ENCODE results near the gene NPAS3.

NPAS3 gene

DNA sequence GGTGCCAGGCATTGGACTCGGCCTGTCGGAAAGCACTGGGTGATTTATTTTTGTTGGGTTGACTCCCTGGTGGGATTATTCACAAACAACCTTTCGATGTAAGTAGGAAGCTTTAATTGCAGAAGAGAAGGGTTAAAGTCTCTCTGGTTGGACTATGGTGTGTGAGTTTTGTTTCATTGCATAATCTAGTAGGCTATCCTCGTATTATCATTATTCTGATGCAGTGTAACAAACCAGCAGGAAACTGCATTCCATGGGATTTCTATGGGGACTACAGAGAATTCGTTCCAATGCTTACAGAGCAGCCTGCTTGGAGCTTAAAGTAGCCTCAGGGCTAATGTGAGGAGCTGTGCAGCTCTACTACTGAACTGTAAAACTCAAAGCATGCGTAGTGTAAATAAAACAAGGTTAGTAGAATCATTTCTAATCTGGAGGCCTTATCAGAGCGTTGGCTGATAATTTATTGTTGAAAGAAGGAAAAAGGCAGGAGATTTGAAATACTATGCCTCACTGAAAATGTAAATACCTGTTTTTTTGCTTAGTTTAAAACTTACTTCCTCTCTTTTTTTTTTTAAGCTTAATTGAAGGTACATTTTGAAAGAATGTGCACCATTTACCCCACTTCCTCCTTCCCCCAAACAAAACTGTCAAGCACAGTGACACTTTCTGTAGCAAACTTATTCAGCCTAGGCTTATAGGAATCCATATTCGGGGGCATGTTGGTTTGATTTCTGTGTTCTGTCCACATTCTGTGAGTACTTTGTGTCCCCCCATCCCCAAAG is 226.7 kb downstream of the NPAS3 start:
- Mint-ChIP-seq H3K4me1 (no peaks in the 10 kb centered on the region), H3K27ac (no peak overlapping the region), H3K9me3 (peaks cover 1 to 3% of the 10 kb centered on the region in 2 donors), H3K4me3 (no peak overlapping the region), H3K27me3 (no peaks in the 10 kb centered on the region), H3K36me3 (no peaks in the 10 kb centered on the region)
- ATAC-seq (replicated peaks) (no peak), DNase-seq (no peak)

DNA sequence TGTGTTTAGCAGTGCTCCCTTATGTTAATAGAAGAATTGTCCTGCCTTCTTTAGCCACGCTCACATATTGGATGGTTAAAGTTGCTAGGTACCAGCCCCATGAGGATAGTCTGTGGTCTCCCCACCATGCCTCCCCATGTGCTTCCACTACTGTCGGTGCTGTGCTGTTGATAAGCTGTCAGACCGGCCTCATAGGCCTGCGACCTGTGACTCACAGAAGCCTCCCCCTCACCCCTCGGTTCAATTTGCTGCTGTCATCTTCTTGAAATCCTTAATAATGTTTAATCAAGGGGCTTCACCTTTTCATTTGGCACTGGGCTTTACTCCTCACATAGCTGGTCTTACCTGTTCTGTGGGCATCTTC is 227.2 kb downstream of the NPAS3 start:
- H3K4me1 Mint-ChIP-seq, result no peaks in the 10 kb centered on the region
- no peaks in the 10 kb centered on the region for H3K36me3 Mint-ChIP-seq
- no peaks in the 10 kb centered on the region for H3K27me3 Mint-ChIP-seq
- peaks cover 1 to 3% of the 10 kb centered on the region in 2 donors for H3K9me3 Mint-ChIP-seq
- DNase-seq, result no peak
- no peak overlapping the region for H3K27ac Mint-ChIP-seq
- H3K4me3 Mint-ChIP-seq, result no peak overlapping the region
- no peak for ATAC-seq (replicated peaks)

DNA sequence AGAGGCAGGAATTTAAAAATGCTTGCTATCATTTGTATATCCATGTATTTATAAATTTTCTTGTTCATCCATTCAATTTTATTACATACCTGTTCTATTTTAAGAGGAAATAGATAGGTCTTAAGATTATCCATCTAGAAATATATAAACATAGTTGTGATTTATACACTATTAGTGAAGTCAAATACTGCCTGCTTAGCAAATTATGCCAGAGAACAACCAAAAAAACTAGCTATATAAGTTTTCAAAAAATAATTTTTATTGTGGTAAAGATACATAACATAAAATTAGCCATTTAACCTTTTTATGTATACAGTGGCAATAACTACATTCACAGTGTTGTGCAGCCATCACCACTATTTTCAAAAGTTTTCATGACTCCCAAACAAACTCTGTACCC is 237.3 kb downstream of the NPAS3 start:
- no peak for ATAC-seq (replicated peaks)
- Mint-ChIP-seq H3K9me3 (peaks cover 3% of the 10 kb centered on the region in 2 donors), H3K4me3 (no peak overlapping the region), H3K36me3 (no peaks in the 10 kb centered on the region), H3K27me3 (no peaks in the 10 kb centered on the region), H3K27ac (no peak overlapping the region), H3K4me1 (no peaks in the 10 kb centered on the region)
- no peak for DNase-seq

DNA sequence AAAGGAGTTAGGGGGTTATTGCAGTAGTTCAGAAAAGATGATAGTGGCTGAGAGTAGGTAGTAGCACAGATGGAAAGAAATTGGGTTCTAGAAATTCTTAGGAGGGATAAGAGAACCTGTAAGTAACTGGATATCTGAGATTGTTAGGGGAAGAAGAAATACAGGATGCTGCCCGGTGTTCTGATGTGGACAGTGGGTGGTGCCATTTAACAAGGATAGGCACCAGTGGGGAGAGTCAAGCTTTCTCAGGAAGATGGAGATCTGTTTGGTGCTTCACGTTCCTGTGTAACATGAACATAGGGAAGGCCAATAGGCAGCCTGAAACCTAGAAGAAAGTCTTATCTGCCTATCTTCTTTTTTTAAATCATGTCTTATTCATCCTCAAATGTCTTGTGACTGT is 245.9 kb downstream of the NPAS3 start:
- Mint-ChIP-seq H3K27me3 (no peaks in the 10 kb centered on the region), H3K4me3 (no peak overlapping the region), H3K27ac (no peak overlapping the region), H3K36me3 (no peaks in the 10 kb centered on the region), H3K9me3 (no peaks in the 10 kb centered on the region), H3K4me1 (no peaks in the 10 kb centered on the region)
- DNase-seq (no peak), ATAC-seq (replicated peaks) (no peak)

DNA sequence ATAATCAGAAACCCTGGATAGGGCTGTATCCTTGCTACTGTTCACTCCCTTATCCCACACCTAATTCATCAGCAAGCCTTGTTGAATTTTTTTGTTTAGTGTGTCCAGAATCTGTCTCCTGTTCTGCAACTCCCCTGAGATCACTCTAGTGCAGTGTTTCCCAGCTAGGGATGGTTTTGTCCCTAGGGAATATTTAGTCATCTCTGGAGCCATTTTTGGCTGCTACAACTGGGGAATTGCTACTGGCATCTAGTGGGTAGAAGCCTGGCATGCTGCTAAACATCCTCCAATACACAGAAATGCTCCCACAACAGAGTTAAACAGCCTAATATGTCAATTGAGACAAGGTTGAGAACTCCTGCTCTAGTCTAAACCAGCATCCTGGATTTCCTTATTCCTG is 248.0 kb downstream of the NPAS3 start:
- Mint-ChIP-seq H3K9me3 (no peaks in the 10 kb centered on the region), H3K27ac (no peak overlapping the region), H3K4me3 (no peak overlapping the region), H3K36me3 (no peaks in the 10 kb centered on the region), H3K27me3 (no peaks in the 10 kb centered on the region), H3K4me1 (no peaks in the 10 kb centered on the region)
- DNase-seq (no peak), ATAC-seq (replicated peaks) (no peak)

DNA sequence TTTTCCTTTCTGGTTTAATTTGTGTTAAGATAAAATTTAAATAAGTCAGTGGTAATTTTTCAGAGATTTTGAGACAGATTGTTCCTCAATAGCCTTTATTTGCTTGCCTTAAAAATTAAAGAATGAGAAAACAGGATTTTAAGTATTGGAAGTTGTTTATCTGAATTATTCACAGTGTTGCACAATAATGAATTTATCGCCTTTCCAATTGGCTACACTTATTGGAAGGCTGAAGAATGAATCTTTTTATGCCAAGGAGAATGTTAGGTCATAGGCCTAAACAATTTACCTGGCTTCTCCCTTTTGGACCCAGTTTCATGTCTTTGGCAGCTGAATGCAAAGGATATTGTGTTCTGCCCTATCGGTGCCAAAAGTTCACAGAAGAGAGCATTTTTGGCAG is 250.2 kb downstream of the NPAS3 start:
- Mint-ChIP-seq H3K9me3 (peaks cover 0 to 1% of the 10 kb centered on the region in 2 donors), H3K4me1 (no peaks in the 10 kb centered on the region), H3K4me3 (no peak overlapping the region), H3K27ac (no peak overlapping the region), H3K27me3 (no peaks in the 10 kb centered on the region), H3K36me3 (no peaks in the 10 kb centered on the region)
- ATAC-seq (replicated peaks), result no peak
- no peak for DNase-seq

DNA sequence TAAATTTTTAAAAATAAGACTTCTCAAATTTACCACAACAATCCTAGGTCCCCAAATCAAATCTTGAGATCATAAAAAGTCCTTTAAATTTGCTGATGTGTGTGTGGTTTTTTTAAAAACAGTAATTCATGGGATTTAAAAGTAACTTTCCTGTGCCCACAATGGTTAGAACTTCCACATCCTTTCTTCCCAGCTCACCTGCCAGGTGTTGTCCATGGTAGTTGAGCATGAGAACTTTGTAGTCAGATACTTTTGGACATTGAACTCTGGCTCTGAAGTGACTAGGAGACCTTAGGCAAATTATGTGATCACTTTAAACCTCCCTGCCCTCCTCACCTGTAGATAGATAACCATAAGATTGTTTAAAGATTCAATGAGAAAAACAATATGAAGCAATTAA is 253.2 kb downstream of the NPAS3 start:
- Mint-ChIP-seq H3K27ac (no peak overlapping the region), H3K36me3 (no peaks in the 10 kb centered on the region), H3K4me3 (no peak overlapping the region), H3K4me1 (no peaks in the 10 kb centered on the region), H3K27me3 (no peaks in the 10 kb centered on the region), H3K9me3 (peaks cover 0 to 1% of the 10 kb centered on the region in 2 donors)
- ATAC-seq (replicated peaks), result no peak
- DNase-seq, result no peak

DNA sequence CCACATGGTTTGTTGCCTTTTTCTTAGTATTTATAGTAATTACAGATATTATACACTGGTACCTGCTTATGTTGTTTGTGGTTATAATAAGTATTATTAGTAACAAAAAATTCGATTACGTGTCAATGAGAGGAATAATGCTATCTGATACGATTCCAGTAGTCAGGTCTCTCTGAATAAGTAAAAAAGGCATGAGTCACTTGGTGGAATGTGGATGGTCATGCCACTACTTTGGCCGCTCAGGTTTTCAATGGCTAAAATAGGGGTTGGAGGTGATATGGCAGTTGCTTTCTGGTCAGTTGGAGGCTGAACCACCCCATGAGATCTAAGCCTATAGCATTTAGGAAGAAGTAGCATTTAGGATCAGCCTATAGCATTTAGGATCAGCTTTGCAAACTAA is 255.9 kb downstream of the NPAS3 start:
- no peaks in the 10 kb centered on the region for H3K4me1 Mint-ChIP-seq
- no peaks in the 10 kb centered on the region for H3K36me3 Mint-ChIP-seq
- H3K27ac Mint-ChIP-seq, result no peak overlapping the region
- peaks cover 0 to 4% of the 10 kb centered on the region in 2 donors for H3K9me3 Mint-ChIP-seq
- ATAC-seq (replicated peaks) (no peak), DNase-seq (no peak)
- H3K27me3 Mint-ChIP-seq, result no peaks in the 10 kb centered on the region
- H3K4me3 Mint-ChIP-seq, result no peak overlapping the region

DNA sequence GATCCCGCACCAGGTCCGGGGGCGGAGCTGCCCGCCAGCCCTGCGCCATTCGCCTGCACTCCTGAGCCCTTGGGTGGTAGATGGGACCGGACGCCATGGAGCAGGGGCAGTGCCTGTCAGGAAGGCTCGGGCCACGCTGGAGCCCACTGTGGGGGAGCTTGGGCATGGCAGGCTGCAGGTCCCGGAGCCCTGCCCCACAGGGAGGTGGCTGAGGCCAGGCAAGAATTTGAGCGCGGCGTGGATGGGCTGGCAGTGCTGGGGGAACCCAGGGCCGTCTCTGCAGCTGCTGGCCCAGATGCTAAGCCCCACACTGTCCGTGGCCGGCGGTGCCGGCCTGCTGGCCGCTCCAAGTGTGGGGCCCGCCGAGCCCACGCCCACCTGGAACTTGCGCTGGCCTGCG is 260.0 kb downstream of the NPAS3 start:
- no peaks in the 10 kb centered on the region for H3K27me3 Mint-ChIP-seq
- no peak overlapping the region for H3K27ac Mint-ChIP-seq
- no peak overlapping the region for H3K4me3 Mint-ChIP-seq
- peaks cover 0 to 4% of the 10 kb centered on the region in 2 donors for H3K9me3 Mint-ChIP-seq
- H3K36me3 Mint-ChIP-seq, result no peaks in the 10 kb centered on the region
- DNase-seq (no peak), ATAC-seq (replicated peaks) (no peak)
- H3K4me1 Mint-ChIP-seq, result no peaks in the 10 kb centered on the region

DNA sequence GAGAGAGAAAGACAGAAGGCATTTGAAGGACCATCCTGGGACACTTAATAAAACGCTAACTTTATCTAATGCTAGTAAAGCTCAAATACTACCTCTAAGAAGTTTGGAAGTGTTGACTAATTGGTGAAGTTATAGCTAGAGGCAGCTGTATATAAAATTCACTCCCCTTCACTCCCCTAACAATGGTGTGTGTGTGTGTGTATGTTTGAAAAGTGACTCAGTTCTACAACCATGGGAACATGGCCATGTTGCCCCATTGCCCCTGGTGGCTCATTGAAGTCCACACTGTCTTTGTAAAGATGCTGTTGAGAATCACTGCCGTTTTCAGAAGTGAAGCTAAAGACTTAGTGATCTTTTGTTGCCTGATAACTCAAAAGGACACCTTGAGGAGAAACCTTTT is 262.4 kb downstream of the NPAS3 start:
- Mint-ChIP-seq H3K27me3 (no peaks in the 10 kb centered on the region), H3K27ac (no peak overlapping the region), H3K36me3 (no peaks in the 10 kb centered on the region), H3K4me1 (no peaks in the 10 kb centered on the region), H3K4me3 (no peak overlapping the region), H3K9me3 (peaks cover 0 to 4% of the 10 kb centered on the region in 2 donors)
- DNase-seq (no peak), ATAC-seq (replicated peaks) (no peak)

DNA sequence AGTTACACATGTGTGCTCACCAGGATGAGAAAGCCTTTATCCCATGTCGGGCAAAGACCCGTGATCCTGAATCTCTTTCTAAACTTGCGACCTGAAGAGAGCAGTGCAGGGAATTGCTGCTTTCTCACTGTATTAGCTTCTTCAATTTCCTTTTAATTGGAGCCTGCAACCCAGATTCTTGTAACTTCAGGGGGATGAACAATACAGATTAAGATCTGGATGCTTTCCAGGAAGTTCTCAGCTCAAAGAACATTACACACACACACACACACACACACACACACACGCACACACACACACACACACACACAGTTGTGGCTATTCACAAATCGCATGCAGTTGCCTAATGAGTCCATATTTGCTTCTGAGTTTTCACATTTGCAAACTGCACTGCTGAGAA is 268.3 kb downstream of the NPAS3 start:
- no peaks in the 10 kb centered on the region for H3K27me3 Mint-ChIP-seq

DNA sequence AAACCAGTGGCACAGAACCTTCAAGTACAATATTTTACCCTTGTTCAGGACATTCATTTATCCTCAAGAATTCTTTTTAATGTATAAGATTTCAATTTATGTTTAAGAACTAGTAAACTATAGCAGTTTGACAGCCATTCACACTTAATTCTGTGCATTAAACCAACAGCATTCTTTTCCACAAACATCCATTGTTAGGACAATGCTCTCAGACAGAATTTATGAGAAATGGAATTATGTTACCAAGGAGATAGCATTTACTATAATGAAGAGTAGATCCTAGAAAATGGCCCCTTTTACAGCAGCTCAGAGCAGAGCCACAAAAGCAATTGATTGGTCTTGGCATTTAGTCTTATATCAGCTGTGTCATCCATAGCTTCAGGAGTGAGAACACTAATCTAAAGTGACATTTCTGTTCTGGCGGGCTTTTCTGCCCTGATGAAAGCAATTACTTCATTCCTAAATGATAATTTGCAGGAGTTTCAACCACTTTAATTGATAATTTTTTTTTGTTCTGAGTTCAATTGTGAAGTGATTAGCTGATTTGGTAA is 268.9 kb downstream of the NPAS3 start:
- Mint-ChIP-seq H3K36me3 (no peaks in the 10 kb centered on the region), H3K27ac (no peak overlapping the region), H3K4me3 (no peak overlapping the region), H3K9me3 (no peaks in the 10 kb centered on the region), H3K27me3 (no peaks in the 10 kb centered on the region), H3K4me1 (no peaks in the 10 kb centered on the region)
- DNase-seq (no peak), ATAC-seq (replicated peaks) (no peak)

More for the DNA sequence above, 268.3 kb downstream of the NPAS3 start:
- no peaks in the 10 kb centered on the region for H3K36me3 Mint-ChIP-seq
- H3K4me1 Mint-ChIP-seq, result no peaks in the 10 kb centered on the region
- H3K4me3 Mint-ChIP-seq, result no peak overlapping the region
- DNase-seq (no peak), ATAC-seq (replicated peaks) (no peak)
- no peak overlapping the region for H3K27ac Mint-ChIP-seq
- no peaks in the 10 kb centered on the region for H3K9me3 Mint-ChIP-seq

DNA sequence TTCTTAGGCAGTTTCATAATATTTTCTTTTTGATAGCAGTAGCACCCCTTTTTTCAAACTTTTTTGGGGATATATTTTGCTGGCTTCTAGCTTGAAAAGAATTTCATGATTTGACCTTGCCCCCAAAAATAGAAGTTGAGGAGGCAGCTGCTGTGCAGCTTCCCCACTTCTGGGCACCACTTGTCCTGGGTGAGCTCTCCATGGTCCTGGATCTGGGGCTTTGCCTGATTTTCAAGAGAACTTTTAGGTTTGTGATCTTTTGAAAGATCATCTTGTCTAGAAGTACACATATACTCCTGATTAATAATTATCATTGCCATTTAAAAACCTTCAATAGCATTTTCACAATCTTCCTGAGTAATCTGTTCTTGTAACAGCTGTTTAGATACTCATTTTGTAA is 271.6 kb downstream of the NPAS3 start:
- H3K27me3 Mint-ChIP-seq, result no peaks in the 10 kb centered on the region
- H3K36me3 Mint-ChIP-seq, result no peaks in the 10 kb centered on the region
- no peak for DNase-seq
- H3K4me1 Mint-ChIP-seq, result no peaks in the 10 kb centered on the region
- no peak overlapping the region for H3K27ac Mint-ChIP-seq
- no peaks in the 10 kb centered on the region for H3K9me3 Mint-ChIP-seq
- no peak for ATAC-seq (replicated peaks)
- no peak overlapping the region for H3K4me3 Mint-ChIP-seq

DNA sequence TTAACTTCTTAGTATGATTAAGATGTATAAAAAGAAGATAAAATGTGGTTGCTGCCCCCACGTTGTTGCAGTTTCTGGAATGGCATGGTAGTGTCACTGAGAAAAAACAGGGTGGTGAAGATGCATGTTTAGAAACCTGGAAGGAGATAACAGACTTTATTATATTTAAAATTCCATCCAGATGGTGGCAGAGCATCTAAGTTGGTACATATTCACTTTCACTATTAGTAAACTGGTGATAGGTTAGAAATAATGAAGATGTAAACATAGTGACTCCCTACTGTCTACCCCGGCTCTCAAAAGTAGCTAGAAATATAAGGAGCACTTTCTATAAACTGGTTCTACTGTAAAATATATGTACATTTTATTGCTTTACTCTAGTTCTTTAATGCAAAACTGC is 279.3 kb downstream of the NPAS3 start:
- ATAC-seq (replicated peaks) (no peak), DNase-seq (no peak)
- no peak overlapping the region for H3K4me3 Mint-ChIP-seq
- no peaks in the 10 kb centered on the region for H3K27me3 Mint-ChIP-seq
- H3K9me3 Mint-ChIP-seq, result peaks cover 0 to 2% of the 10 kb centered on the region in 2 donors
- H3K4me1 Mint-ChIP-seq, result no peaks in the 10 kb centered on the region
- H3K36me3 Mint-ChIP-seq, result no peaks in the 10 kb centered on the region
- no peak overlapping the region for H3K27ac Mint-ChIP-seq

DNA sequence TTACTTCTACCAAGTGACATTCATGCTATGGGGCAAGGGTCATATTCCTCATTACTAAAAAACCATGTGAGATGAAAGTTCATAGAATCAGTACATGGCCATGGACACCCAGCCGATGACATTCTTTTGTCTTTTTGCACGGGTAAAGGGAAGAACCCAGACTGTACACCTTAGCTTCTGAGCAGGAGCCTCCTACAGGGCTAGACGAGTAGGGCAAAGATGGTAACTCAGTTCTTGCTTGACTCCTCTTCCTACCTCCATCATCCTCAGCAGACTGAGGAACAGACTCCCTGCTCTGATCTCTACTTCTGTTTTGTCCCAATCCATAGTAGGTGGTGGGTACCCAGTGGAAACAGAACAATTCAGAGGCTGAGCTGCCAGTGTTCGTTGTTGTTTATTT is 281.3 kb downstream of the NPAS3 start:
- peaks cover 0 to 2% of the 10 kb centered on the region in 2 donors for H3K9me3 Mint-ChIP-seq

More for the DNA sequence above, 281.3 kb downstream of the NPAS3 start:
- Mint-ChIP-seq H3K4me3 (no peak overlapping the region), H3K4me1 (no peaks in the 10 kb centered on the region), H3K36me3 (no peaks in the 10 kb centered on the region), H3K27ac (no peak overlapping the region), H3K27me3 (no peaks in the 10 kb centered on the region)
- ATAC-seq (replicated peaks), result no peak
- no peak for DNase-seq
